ENCODE results near the gene GNLY.

DNA sequence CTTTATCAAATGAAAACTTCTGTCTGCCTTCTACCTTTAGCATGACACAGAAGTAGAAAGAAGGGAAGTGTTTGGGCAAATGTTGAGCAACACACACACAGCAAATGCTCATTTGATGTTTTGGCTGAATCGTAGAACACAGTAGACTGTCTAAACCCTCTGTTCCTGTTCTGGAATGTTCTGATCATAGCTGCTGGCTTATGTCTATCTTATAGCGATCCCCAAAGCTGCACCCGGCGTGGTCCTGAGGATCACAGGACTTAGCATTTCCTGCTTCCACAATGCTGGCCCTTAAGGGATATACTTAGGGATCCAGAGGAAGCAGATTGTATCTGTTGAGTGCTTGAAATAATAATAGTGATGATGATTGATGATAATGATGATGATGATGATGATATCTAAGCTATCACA, 15.2 kb downstream of the GNLY start:
- no peak for TF ChIP-seq EZH2 (IDR thresholded peaks at IDR 0.05; ENCODE audit: borderline replicate concordance, low read length)
- no peak for TF ChIP-seq CTCF (conservative IDR thresholded peaks at IDR 0.05 in 1 of 2, IDR thresholded peaks at IDR 0.05 in 1 of 2; ENCODE audit: extremely low read depth in 1 of 2, insufficient read depth in 1 of 2, low read depth in 1 of 2, low read length in 2 of 2)
